Occipital lobe (tissue), 2 donors: ENCODE data around the gene DHX38. TPM values are rescaled to one million over a fixed set of nuclear protein-coding genes. Genes with fewer than 3 reads are reported as not detected.
A peak's percentile ranks its signal among the peaks of the same experiment; 100 is the strongest.

Experiments used
- DNase-seq: peaks from one replicate; lab custom pipeline; 2025; lab: John Stamatoyannopoulos, UW
- total RNA-seq: library from RNA; depleted of rRNA; stranded (reverse); fragments of >200 nt; gene quantifications from one replicate; pipeline ENCODE4 v1.2.3, GENCODE V29; 2014

The DHX38 gene
- total RNA-seq, 1 donor from 2014 or later, result 44.6 TPM

GRCh38 chr16:72083778-72084404 is 9.8 kb upstream of the DHX38 start:
- no peak for DNase-seq

DNA sequence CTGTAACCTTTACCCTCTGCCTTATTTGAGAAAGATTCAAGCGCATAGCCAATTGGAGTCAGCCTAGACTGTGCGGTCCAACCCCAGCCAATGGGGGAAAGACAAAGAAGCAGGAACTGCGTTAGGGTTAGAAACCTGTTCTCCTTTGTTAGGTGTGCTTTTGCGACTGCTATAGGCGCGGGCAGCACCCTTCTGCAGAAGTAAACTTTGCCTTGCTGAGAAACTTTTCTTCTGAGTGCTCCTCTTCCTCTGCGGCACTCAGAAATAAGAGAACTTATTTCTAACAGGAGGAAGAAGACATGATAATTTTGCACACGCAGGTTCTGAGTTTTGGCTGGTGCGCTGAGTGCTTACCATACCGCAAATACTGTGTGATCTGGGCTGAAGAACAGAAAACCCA is 9.2 kb upstream of the DHX38 start:
- no peak for DNase-seq

DNA sequence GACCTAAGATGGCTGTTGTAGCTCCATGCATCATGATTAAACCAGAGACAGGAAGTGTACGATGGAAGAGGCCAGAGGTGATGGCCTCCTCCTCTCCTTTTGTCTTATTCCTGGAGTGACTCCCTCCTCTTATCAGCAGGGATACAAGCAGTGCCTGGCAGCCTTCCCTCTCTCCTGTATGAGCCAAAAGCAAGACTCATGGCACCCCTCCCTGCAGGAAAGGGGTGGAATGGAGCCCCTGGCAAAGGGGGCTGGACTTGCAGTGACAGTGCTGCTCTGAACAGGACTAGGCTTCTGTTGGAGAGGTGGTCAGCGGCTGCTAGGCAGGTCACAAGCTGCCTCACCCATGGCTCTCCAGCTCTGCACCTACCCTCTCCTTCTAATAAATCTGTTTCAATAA is 8.6 kb upstream of the DHX38 start:
- no peak for DNase-seq

GRCh38 chr16:72091217-72091616 is 2.4 kb upstream of the DHX38 start:
- DNase-seq, result no peak

- no peak for DNase-seq
These were observed 707 bp upstream of the DHX38 start for GRCh38 chr16:72092832-72093447.

GRCh38 chr16:72094266-72094610 is 591 bp downstream of the DHX38 start:
- DNase-seq, result no peak

- DNase-seq, result no peak
These were observed 5.3 kb downstream of the DHX38 start for GRCh38 chr16:72098936-72099335.

GRCh38 chr16:72099377-72099818 is 5.8 kb downstream of the DHX38 start:
- DNase-seq, result peak; percentile 7

GRCh38 chr16:72101195-72101594 is 7.5 kb downstream of the DHX38 start:
- DNase-seq, result no peak

GRCh38 chr16:72104905-72105304 is 11.3 kb downstream of the DHX38 start:
- no peak for DNase-seq

- DNase-seq, result no peak
These were observed 12.3 kb downstream of the DHX38 start for GRCh38 chr16:72105978-72106377.

- DNase-seq, result no peak
These were observed 13.7 kb downstream of the DHX38 start for GRCh38 chr16:72107371-72107770.

DNA sequence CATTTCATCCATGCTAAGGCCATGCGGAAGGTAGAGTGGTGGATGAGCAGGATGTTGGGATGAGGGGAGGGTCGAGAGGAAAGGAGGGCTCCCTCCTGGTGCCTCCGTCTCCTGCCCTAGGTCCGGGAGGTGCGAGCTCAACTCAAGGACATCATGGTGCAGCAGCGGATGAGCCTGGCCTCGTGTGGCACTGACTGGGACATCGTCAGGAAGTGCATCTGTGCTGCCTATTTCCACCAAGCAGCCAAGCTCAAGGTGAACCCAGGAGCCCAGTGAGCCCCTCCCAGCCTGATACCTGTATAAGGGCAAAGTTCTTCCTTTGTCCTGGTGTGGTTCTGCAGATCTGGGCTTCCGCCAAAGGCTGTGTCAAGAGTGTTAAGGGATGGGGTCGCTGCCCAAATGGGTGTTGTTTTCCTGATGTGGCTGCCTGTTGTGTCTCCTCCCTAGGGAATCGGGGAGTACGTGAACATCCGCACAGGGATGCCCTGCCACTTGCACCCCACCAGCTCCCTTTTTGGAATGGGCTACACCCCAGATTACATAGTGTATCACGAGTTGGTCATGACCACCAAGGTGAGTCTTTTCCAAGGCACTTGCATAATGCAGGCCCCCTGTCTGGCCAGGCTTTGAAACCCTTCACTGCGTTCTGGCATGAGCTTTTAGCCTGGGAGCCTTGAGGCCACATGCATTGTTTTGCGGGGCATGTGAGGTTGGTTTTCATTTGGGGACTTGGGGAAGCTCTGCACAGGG is 14.9 kb downstream of the DHX38 start:
- no peak for DNase-seq

DNA sequence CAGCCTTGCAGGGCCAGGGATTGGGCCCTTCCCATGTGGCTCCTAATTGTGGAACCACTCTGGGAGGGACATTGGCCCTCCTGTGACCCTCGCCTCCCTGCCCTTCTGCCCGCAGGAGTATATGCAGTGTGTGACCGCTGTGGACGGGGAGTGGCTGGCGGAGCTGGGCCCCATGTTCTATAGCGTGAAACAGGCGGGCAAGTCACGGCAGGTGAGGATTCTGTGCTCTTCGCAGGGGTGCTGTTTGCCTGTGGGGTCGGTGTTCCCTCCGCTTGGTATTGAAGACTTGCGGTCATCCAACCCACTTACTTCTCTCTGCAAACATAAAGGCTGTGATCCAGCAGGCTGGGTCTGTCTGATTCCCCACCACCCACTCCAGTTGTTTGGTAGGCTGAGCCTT is 15.7 kb downstream of the DHX38 start:
- no peak for DNase-seq

- no peak for DNase-seq
These were observed 16.4 kb downstream of the DHX38 start for GRCh38 chr16:72109966-72110530.

GRCh38 chr16:72110662-72111615 is 17.3 kb downstream of the DHX38 start:
- no peak for DNase-seq

GRCh38 chr16:72111657-72112451 is 18.2 kb downstream of the DHX38 start:
- no peak for DNase-seq

GRCh38 chr16:72112452-72112792 is 18.8 kb downstream of the DHX38 start:
- no peak for DNase-seq

DNA sequence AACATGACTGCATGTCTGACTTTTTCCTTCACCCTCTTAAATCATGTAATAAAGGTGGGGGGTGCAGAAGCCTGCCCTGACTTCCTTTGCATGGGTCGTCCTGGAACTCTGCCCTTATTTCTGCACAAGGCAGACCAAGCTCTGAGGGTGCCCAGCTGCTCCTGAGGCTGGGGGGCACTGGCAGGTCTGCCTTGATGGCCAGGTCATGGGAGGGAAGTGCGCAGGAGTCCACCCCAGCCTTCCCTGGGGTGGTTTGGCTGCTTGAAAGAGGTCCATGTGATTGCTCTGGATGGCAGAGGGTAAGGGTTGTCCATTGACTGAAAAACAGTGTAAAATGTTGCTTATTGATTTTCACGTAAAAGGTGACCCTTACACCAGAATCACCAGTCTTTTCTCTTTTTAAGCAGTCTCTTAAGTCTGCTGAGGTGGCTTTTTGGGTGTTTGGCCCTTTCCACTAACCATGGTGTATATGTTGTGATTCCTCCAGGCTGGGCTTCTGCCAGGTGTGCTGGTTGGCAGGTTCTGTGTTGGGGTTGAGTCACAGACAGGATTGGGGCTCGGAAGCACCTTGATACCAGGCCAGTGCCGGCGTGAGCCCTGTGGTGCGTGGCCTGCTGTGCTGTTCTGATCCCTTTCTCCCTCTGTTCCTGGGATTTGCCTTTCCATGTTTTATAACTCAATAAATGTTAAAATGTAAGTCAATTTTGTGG is 19.4 kb downstream of the DHX38 start:
- no peak for DNase-seq

- no peak for DNase-seq
These were observed 19.9 kb downstream of the DHX38 start for GRCh38 chr16:72113616-72113945.
